Measurements from ENCODE around the gene TIPIN. TPM values are rescaled to one million over a fixed set of nuclear protein-coding genes. Genes with fewer than 3 reads are reported as not detected.
"Not testable (repeated sequence)": the region's sequence is repeated elsewhere in the genome, so short reads cannot be mapped to it uniquely, and the experiment has no call there.

The TIPIN gene
- polyA plus RNA-seq, 2 of the 4 experiments (the other 2 are of a cell fraction) = 28.4 to 37.4 TPM

DNA sequence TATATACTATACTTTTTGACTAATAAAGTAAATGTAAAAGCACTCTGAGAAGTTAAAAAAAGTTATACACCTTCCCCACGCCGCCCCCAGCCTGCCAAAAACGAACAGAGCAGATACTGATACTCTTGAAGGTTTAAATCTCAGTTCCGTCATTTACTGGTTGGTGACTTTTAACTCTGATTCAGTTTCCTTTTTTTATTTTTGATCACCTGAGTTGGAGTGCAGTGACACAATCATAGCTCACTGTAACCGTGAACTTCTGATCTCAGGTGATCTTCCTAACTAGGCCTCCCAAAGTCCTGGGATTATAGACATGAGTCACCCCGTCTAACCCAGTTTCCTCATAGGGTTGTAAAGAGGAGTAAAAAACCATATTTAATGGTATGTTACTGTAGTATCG, 3.3 kb upstream of the TIPIN start:
- POLR2A ChIA-PET = no interaction called here
- peaks cover 9% of the 10 kb centered on the region; the same call in 2 of the 3 replicates for H3K4me1 ChIP-seq
- no peak for FAIRE-seq
- CTCF ChIA-PET = no interaction called here
- no peak overlapping the region for H3K27ac ChIP-seq
- H3K4me3 ChIP-seq = no peak overlapping the region
- H3K9me3 ChIP-seq = no peaks in the 10 kb centered on the region
- no peak for ATAC-seq
- H3K4me2 ChIP-seq = no peak overlapping the region
- DNase-seq (ENCODE audit: low read depth in 1 of 2, low spot score in 1 of 2) = peak in 1 of 2 experiments; percentile 20
- TF ChIP-seq, protein P1, sequence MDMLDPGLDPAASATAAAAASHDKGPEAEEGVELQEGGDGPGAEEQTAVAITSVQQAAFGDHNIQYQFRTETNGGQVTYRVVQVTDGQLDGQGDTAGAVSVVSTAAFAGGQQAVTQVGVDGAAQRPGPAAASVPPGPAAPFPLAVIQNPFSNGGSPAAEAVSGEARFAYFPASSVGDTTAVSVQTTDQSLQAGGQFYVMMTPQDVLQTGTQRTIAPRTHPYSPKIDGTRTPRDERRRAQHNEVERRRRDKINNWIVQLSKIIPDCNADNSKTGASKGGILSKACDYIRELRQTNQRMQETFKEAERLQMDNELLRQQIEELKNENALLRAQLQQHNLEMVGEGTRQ (IDR thresholded peaks at IDR 0.05) = no peak
- TF ChIP-seq NPAS2 (CRISPR knock-in tag; IDR thresholded peaks at IDR 0.05; ENCODE audit: borderline replicate concordance) (no peak), KDM5A (IDR thresholded peaks at IDR 0.05) (no peak), JUNB (IDR thresholded peaks at IDR 0.05) (no peak), RAD21 (conservative IDR thresholded peaks at IDR 0.05 in 1 of 2, IDR thresholded peaks at IDR 0.05 in 1 of 2) (no peak), GATA3 (IDR thresholded peaks at IDR 0.05; ENCODE audit: borderline replicate concordance) (no peak), ATOH8 (CRISPR knock-in tag; IDR thresholded peaks at IDR 0.05; ENCODE audit: low read depth) (no peak), RFX5 (IDR thresholded peaks at IDR 0.05) (no peak), CHD4 (IDR thresholded peaks at IDR 0.05; ENCODE audit: borderline replicate concordance) (no peak), EP300 (IDR thresholded peaks at IDR 0.05) (no peak), ESRRA (IDR thresholded peaks at IDR 0.05; ENCODE audit: borderline replicate concordance, low read length) (no peak), FOSL2 (IDR thresholded peaks at IDR 0.05) (no peak), FOSL2 (CRISPR knock-in tag; IDR thresholded peaks at IDR 0.05) (no peak)
- TF ChIP-seq, protein P2, sequence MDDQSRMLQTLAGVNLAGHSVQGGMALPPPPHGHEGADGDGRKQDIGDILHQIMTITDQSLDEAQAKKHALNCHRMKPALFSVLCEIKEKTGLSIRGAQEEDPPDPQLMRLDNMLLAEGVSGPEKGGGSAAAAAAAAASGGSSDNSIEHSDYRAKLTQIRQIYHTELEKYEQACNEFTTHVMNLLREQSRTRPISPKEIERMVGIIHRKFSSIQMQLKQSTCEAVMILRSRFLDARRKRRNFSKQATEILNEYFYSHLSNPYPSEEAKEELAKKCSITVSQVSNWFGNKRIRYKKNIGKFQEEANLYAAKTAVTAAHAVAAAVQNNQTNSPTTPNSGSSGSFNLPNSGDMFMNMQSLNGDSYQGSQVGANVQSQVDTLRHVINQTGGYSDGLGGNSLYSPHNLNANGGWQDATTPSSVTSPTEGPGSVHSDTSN (IDR thresholded peaks at IDR 0.05) = no peak
- WGBS (ENCODE audit: missing lambda C conversion rate) = 83% methylated on average over 7 of the region's 7 CpGs

- H3K9me3 ChIP-seq = no peaks in the 10 kb centered on the region
- peaks cover 9% of the 10 kb centered on the region; the same call in 2 of the 3 replicates for H3K4me1 ChIP-seq
- CTCF ChIA-PET = interaction anchor here (2.3 to 3.7 kb wide), 2 partner anchors 31 to 142 kb away, joined by 7 to 13 read pairs; partner anchors contain the start of genes MAP2K1 and SNAPC5
- POLR2A ChIA-PET = interaction anchor here (1.0 to 1.5 kb wide), 4 partner anchors 31 to 142 kb away, joined by 3 to 7 read pairs (median 3); partner anchors contain the start of genes DIS3L and MAP2K1
- H3K4me3 ChIP-seq = peak overlapping the region; percentile 76
- TF ChIP-seq ELK1 (IDR thresholded peaks at IDR 0.05; ENCODE audit: low read depth, low read length) (no peak), TP53 (CRISPR knock-in tag; IDR thresholded peaks at IDR 0.05) (no peak), JUNB (IDR thresholded peaks at IDR 0.05) (no peak), SMC3 (IDR thresholded peaks at IDR 0.05) (no peak)
- peak overlapping the region; percentile 95 for H3K4me2 ChIP-seq
- no peak for FAIRE-seq
- no peak for ATAC-seq
- DNase-seq (ENCODE audit: low read depth in 1 of 2, low spot score in 1 of 2) = no peak
- H3K27ac ChIP-seq = peak overlapping the region; percentile 84 to 88
- WGBS (ENCODE audit: missing lambda C conversion rate) = 2% methylated on average over 12 of the region's 12 CpGs
Measured at GRCh38 chr15:66356077-66356358, 467 bp downstream of the TIPIN start.

- H3K4me2 ChIP-seq; H3K4me3 ChIP-seq; ATAC-seq; POLR2A ChIA-PET; FAIRE-seq; H3K4me1 ChIP-seq; H3K9me3 ChIP-seq; DNase-seq (ENCODE audit: low read depth in 1 of 2, low spot score in 1 of 2); H3K27ac ChIP-seq: not testable (repeated sequence)
- CTCF ChIA-PET = interaction anchor here (0.7 kb wide), 1 partner anchor 34 kb away, joined by 3 read pairs; no protein-coding TSS in a partner anchor
- WGBS (ENCODE audit: missing lambda C conversion rate) = 61% methylated on average over 5 of the region's 5 CpGs
Measured at GRCh38 chr15:66348530-66348929, 8.0 kb downstream of the TIPIN start.
